D341Med (cell line): ENCODE measurements around the gene FCGR3B.
A peak's percentile ranks its signal among the peaks of the same experiment; 100 is the strongest.
"Not testable (repeated sequence)": the region's sequence is repeated elsewhere in the genome, so short reads cannot be mapped to it uniquely, and the experiment has no call there.

Experiments used
- DNase-seq: peaks from one replicate; pipeline ENCODE4 v3.0.0; 2012; ENCODE audit warnings: low spot score

Gene FCGR3B

GRCh38 chr1:161605762-161606540 is 25.0 kb downstream of the FCGR3B start:
- peak; percentile 15 for DNase-seq

GRCh38 chr1:161605024-161605423 is 26.0 kb downstream of the FCGR3B start:
- not testable (repeated sequence) for DNase-seq

- not testable (repeated sequence) for DNase-seq
Observed at GRCh38 chr1:161597077-161597476, 33.9 kb downstream of the FCGR3B start.

DNA sequence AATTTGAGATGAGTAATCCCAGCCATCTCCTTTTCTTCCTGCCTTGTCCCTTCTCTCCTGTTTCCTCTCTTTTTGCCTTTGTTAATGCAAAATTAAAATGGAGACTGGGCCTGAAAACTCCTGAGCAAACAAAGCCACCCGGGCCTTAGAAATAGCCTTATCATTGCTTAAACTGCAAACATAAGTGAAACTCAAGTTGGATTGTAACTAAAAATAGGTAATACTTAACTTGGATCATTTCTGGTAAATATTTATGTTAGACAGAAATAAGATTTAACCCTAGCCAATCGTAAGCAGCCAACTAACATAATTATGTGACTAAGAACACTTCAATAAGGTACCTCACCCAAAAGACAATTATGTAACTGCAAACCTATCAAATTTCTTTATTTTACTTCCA is 35.4 kb downstream of the FCGR3B start:
- not testable (repeated sequence) for DNase-seq

- DNase-seq = not testable (repeated sequence)
Observed at GRCh38 chr1:161595173-161595572, 35.8 kb downstream of the FCGR3B start.

DNA sequence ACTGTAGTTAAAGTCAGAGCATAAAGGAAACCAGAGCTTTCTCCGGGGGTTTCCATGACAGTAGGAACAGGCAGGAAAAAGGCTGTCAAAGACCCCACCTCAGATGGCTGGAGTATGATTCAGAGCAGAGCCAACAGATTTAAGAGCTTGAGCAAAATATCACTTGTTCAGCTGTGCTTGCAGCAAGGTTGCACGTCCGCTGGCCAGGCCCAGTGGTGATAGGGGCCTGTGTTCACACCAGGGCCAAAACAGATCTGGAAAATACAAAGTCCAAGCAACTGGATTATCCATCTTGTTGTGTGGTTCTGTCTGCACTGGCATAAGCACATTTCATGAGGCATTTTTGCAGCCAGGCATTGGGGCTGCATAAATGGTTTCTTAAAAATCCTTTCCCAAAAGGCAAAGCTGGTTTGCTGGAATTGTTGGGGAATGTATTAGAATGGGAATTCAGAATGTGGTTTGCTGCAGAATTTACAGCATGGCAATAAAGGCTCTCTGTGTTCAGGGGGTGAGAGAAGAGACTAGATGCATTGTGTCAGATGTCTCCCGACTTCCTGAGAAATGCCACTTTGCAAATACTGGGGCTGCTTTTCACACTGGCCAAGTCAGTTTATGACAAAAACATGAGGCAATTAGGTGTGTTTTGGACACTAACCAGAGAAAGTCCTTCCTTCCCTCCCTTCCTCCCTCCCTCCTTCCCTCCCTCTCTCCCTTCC is 36.5 kb downstream of the FCGR3B start:
- not testable (repeated sequence) for DNase-seq

GRCh38 chr1:161593092-161593755 is 37.8 kb downstream of the FCGR3B start:
- DNase-seq = not testable (repeated sequence)

DNA sequence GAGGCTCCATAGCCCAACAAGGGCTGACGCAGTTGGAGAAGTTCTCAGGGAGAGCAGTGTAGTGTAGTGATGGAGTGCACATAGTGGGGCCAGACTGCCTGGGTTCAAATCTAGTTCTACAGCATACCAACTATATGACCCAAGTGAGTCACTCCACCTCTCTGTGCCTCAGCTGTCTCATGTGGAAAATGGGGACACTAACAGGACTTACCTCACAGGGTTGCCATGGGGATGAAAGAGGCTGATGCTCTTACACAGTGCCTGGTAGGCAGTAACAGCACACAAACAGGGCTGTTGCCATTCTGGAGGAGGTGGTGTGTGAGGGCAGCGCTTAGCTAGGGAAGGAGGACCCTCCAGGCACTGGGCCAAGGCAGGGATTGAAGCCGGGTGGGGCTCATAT is 38.4 kb downstream of the FCGR3B start:
- not testable (repeated sequence) for DNase-seq

GRCh38 chr1:161589920-161590319 is 41.1 kb downstream of the FCGR3B start:
- DNase-seq = not testable (repeated sequence)

GRCh38 chr1:161589365-161589764 is 41.6 kb downstream of the FCGR3B start:
- DNase-seq = not testable (repeated sequence)

GRCh38 chr1:161588596-161588995 is 42.4 kb downstream of the FCGR3B start:
- not testable (repeated sequence) for DNase-seq

- not testable (repeated sequence) for DNase-seq
Observed at GRCh38 chr1:161582882-161583281, 48.1 kb downstream of the FCGR3B start.

GRCh38 chr1:161580879-161581537 is 50.0 kb downstream of the FCGR3B start:
- not testable (repeated sequence) for DNase-seq

- DNase-seq = not testable (repeated sequence)
Observed at GRCh38 chr1:161579856-161580507, 51.0 kb downstream of the FCGR3B start.

- DNase-seq = not testable (repeated sequence)
Observed at GRCh38 chr1:161576676-161577075, 54.3 kb downstream of the FCGR3B start.
